ENCODE data around the gene CTCFL.
"Not testable (repeated sequence)": the region's sequence is repeated elsewhere in the genome, so short reads cannot be mapped to it uniquely, and the experiment has no call there.

Gene CTCFL

DNA sequence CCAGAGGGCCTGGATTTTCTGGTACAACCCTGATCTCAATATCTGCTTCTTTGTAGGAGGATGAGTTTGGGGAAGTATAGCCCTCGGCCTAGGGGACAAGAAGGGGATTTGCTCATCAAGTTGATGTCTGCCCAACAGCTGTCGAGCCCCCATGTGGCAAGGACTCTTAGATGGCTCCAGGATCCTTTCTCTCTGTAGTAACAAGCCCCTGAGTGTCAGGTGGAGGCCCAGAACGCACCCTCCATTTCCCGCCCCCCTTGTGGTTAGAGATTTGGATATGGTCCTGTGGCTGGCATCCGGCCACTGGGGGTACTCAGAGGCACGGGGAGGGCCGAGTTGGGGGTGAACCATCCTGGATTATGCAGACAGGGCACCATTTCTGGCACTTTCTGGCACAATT, 50.1 kb downstream of the CTCFL start:
- DNase-seq (ENCODE audit: low spot score): no peak
- in situ Hi-C loops (cut with MboI; ENCODE audit: low sequenced_read_pairs, unreplicated experiment): loop anchor here (10.0 to 25.0 kb wide), 2 partner anchors 80 to 388 kb away; partner anchors contain the start of gene RBM38
- TF ChIP-seq, protein P1, sequence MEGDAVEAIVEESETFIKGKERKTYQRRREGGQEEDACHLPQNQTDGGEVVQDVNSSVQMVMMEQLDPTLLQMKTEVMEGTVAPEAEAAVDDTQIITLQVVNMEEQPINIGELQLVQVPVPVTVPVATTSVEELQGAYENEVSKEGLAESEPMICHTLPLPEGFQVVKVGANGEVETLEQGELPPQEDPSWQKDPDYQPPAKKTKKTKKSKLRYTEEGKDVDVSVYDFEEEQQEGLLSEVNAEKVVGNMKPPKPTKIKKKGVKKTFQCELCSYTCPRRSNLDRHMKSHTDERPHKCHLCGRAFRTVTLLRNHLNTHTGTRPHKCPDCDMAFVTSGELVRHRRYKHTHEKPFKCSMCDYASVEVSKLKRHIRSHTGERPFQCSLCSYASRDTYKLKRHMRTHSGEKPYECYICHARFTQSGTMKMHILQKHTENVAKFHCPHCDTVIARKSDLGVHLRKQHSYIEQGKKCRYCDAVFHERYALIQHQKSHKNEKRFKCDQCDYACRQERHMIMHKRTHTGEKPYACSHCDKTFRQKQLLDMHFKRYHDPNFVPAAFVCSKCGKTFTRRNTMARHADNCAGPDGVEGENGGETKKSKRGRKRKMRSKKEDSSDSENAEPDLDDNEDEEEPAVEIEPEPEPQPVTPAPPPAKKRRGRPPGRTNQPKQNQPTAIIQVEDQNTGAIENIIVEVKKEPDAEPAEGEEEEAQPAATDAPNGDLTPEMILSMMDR (IDR thresholded peaks at IDR 0.05; ENCODE audit: borderline replicate concordance, control extremely low read depth, extremely low read depth, insufficient read depth, missing control alignments): no peak

DNA sequence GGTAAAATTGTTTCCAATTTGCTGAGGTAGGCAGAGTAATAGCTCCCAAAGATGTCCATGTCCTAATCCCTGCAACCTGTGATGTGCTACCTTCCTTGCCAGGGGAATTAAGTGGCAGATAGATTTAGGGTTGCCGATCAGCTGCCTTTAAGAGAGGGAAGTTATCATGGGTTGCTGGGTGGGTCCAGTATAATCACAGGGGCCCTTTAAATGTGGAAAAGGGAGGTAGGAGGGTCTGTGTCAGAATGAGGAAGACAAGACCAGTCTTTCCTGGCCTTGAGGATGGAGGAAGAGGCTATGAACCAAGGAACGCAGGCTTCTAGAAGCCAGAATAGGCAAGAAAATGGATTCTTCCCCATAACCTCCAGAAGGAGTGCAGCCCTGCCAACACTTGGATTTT, 50.7 kb downstream of the CTCFL start:
- DNase-seq (ENCODE audit: low spot score): no peak
- TF ChIP-seq, protein P1 (IDR thresholded peaks at IDR 0.05; ENCODE audit: borderline replicate concordance, control extremely low read depth, extremely low read depth, insufficient read depth, missing control alignments): no peak
- in situ Hi-C loops (cut with MboI; ENCODE audit: low sequenced_read_pairs, unreplicated experiment): loop anchor here (10.0 kb wide), 1 partner anchor 79 kb away; the partner anchor contains the start of gene RBM38

DNA sequence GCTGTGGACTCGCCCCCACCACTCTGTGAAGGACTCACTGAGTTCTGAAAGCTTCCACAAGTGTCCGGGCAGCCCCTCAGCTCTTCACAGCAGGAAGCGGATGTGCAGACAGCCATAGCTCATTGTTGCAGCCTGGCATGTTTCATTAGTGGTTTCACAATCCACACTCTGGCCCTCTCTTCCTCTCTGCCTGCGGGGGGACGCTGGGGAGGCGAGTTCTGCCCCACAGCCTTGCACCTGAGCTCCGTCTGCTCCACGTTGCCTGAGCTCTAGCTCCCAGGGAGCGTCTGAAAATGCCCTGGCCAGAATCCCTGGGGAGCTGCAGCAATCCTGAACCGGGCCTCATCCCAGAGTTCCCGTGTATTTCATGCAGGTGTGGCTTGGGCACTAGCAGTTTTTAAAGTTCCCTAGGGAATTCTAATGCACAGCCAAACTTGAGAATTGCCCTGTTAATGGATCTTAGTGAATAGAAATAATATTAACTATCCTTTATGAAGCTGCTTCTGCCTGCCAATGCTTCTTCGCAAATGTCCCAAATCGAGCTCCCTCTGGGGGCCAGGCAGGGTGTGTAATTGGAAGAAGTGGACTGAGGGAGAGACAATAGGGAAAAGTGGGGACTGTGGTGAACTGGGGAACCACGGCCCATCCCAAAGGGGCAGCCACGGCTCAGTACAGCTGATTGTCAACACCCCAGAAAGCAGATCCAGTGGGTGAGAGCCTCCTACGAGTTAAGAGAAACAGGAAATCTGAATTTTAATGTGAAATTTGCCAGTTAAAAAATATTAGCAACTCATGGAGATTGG, 51.5 kb downstream of the CTCFL start:
- DNase-seq (ENCODE audit: low spot score): peak; percentile 73
- TF ChIP-seq, protein P1 (IDR thresholded peaks at IDR 0.05; ENCODE audit: borderline replicate concordance, control extremely low read depth, extremely low read depth, insufficient read depth, missing control alignments): peak; percentile 7
- in situ Hi-C loops (cut with MboI; ENCODE audit: low sequenced_read_pairs, unreplicated experiment): loop anchor here (10.0 kb wide), 1 partner anchor 79 kb away; the partner anchor contains the start of gene RBM38

DNA sequence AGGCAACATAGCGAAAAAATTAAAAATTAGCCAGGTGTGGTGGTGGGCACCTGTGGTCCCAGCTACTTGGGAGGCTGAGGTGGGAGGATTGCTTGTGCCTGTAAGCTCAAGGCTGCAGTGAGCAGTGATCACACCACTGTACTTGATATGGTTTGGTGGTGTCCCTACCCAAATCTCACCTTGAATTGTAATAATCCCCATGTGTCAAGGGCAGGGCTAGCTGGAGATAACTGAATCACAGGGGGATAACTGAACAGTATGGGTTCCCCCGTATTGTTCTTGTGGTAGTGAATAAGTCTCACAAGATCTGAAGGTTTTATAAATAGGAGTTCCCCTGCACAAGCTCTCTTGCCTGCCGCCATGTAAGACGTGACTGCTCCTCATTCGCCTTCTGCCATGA, 52.5 kb downstream of the CTCFL start:
- in situ Hi-C loops (cut with MboI; ENCODE audit: low sequenced_read_pairs, unreplicated experiment): loop anchor here (10.0 kb wide), 1 partner anchor 78 kb away; the partner anchor contains the start of gene RBM38
- DNase-seq (ENCODE audit: low spot score): not testable (repeated sequence)

DNA sequence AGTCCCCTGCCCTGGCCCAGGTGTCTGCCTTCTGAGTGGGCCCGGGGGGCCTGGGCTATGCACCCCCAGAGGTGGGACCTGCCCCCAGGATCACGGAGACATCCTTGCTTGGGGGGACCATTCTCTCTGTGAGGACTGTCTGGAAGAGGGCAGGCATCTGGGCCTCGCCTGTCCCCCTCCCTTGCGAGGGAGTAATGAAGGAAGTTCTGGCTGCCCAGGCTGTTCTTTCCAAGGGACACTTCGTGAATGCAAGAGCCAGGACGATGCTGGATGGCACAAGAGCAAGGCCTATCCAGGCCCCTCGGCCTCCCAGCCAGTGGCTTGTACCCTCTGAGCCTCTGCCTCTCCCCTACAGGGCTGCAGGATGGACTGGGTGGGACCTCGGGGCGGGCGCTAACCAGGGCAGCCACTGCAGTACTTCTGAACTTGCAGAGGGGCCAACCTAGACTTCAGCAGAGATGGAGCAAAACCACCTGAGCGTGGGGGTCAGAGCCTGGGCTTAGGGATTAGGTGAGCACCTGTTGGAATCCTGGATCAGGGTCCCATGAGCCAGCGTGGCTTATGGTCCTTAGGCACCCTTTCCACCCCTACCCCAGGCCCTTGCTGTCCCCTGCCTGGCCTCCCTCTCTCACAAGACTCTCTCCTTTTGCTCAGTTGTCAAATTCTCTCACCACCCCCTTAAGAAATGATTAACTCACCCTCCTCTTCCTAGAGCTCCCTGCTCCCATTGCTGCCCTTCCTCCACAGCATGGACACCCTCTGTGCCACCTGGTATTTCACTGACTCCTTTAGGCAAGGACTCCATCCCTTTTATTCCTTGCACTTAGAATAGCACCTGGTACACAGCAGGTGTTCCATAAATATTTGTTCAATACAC, 53.2 kb downstream of the CTCFL start:
- in situ Hi-C loops (cut with MboI; ENCODE audit: low sequenced_read_pairs, unreplicated experiment): loop anchor here (10.0 kb wide), 1 partner anchor 77 kb away; the partner anchor contains the start of gene RBM38
- TF ChIP-seq, protein P1 (IDR thresholded peaks at IDR 0.05; ENCODE audit: borderline replicate concordance, control extremely low read depth, extremely low read depth, insufficient read depth, missing control alignments): no peak
- no peak for DNase-seq (ENCODE audit: low spot score)

DNA sequence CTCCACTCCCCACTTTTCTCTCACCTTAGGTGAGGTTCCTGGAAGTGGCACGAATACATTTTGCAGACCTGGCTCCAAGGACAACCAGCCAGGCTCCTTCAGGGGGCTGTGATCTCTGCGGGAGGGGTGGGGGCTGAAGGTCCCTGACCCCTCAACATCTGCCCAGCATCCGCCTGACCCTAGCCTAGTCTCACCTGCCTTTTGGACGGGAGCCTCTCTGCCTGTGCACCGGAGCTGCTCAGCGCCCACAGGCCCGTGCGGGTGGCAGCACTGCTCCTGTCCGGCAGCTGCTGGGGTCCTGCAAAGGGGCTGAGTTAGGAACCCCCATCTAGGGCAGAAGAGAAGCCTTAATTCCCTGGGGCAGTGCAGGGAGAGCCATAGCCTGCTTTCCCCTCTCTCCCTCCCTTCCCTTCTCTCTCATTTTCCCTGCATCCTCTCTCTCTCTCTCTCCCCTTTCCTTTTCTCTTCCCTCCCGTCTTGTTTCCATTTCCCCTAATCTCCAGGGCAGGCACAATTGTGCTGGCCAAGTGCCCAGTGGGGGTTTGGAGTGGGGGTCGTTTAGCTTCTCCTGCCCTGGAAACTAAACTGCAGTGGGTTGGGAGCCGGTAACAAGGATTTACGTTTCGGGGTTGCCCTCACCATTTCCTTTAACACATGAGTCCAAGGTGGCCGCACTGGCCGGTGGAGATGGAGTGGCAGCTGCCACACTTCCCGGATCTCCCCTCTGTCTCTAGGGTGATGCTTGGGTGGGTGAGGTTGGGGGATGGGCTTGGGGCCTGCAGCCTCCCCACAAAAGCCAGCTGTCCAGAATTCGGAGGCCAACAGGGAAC, 54.1 kb downstream of the CTCFL start:
- in situ Hi-C loops (cut with MboI; ENCODE audit: low sequenced_read_pairs, unreplicated experiment): loop anchor here (10.0 kb wide), 1 partner anchor 76 kb away; the partner anchor contains the start of gene RBM38
- TF ChIP-seq, protein P1 (IDR thresholded peaks at IDR 0.05; ENCODE audit: borderline replicate concordance, control extremely low read depth, extremely low read depth, insufficient read depth, missing control alignments): no peak
- no peak for DNase-seq (ENCODE audit: low spot score)

Measured in GM13976 (cell line).